AG10803 (cell line): ENCODE results near the gene GPATCH2.

Source experiments
- DNase-seq: peaks from one replicate; pipeline ENCODE4 v3.0.0; 2010; ENCODE audit warnings: low read depth
- H3K4me3 ChIP-seq: 2 replicates; pipeline ENCODE4 v1.5.1; 2011; ENCODE audit warnings: mild to moderate bottlenecking, low read length, control low read depth
- TF ChIP-seq, protein P1 (sequence below): conservative IDR thresholded peaks from 2 replicates; pipeline ENCODE4 v1.5.1; 2011; ENCODE audit warnings: mild to moderate bottlenecking, low read length, control low read depth, inconsistent platforms

The GPATCH2 gene

GRCh38 chr1:217478450-217478849 is 152.4 kb downstream of the GPATCH2 start:
- TF ChIP-seq, protein P1, sequence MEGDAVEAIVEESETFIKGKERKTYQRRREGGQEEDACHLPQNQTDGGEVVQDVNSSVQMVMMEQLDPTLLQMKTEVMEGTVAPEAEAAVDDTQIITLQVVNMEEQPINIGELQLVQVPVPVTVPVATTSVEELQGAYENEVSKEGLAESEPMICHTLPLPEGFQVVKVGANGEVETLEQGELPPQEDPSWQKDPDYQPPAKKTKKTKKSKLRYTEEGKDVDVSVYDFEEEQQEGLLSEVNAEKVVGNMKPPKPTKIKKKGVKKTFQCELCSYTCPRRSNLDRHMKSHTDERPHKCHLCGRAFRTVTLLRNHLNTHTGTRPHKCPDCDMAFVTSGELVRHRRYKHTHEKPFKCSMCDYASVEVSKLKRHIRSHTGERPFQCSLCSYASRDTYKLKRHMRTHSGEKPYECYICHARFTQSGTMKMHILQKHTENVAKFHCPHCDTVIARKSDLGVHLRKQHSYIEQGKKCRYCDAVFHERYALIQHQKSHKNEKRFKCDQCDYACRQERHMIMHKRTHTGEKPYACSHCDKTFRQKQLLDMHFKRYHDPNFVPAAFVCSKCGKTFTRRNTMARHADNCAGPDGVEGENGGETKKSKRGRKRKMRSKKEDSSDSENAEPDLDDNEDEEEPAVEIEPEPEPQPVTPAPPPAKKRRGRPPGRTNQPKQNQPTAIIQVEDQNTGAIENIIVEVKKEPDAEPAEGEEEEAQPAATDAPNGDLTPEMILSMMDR, result no peak
- DNase-seq, result no peak
- H3K4me3 ChIP-seq, result no peak overlapping the region

DNA sequence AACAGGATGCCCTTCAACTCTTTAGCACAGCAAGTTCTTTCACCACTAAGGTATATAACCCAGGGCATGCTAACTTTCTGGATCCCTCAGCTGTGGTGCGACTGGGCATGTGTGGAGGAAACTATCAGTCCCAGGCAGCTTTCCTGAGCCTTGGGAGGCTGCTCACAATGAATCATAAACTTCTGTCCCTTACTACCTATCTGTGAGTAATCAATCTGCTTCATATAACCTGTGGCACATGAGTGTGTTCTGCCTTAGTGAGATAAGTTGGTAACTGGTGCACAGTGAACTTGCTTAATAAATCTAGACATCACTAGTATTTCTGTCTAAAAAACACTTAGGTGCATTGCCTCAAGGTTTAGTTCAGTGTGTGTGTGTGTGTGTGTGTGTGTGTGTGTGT is 158.0 kb downstream of the GPATCH2 start:
- no peak overlapping the region for H3K4me3 ChIP-seq
- no peak for DNase-seq
- TF ChIP-seq, protein P1, result no peak

DNA sequence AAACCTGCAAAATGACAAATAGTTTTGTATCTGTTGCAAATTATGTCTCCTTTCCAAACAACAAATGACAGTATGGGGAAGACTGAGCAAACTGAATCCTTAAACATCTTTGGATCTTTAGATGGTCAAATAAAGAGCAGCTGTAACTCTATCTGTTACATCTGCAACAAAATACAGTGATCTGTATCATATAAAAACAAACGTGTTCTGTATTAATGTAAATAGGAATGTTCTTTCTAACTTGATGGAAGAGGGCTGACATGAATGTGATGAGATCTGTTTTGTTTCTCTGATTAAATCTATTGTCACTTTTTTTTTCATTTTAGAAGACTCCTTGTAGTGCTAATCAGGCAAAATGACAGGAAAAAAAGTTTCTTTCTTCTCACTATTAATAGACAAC is 159.5 kb downstream of the GPATCH2 start:
- TF ChIP-seq, protein P1, result no peak
- no peak for DNase-seq
- no peak overlapping the region for H3K4me3 ChIP-seq

DNA sequence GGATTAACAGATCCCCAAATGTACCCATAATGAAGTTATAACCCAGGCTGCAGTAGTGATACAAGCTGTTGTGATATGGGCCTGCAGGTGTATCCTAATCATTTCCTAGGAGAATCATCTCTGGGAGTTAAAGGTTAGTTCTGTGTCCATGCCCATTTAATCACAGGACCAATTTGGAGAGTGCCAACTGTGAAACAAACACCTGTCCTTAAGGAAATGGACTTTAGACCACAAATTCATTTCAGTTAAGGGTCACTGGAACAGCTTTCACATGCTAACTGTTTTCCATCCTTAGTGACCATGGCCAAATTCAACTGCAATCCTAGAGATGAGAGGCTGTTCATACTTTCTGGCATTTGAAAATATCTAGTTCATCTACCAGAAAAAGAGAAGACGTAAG is 160.9 kb downstream of the GPATCH2 start:
- no peak for DNase-seq
- TF ChIP-seq, protein P1, result no peak
- H3K4me3 ChIP-seq, result no peak overlapping the region

GRCh38 chr1:217465102-217465501 is 165.8 kb downstream of the GPATCH2 start:
- TF ChIP-seq, protein P1, result no peak
- H3K4me3 ChIP-seq, result no peak overlapping the region
- no peak for DNase-seq

DNA sequence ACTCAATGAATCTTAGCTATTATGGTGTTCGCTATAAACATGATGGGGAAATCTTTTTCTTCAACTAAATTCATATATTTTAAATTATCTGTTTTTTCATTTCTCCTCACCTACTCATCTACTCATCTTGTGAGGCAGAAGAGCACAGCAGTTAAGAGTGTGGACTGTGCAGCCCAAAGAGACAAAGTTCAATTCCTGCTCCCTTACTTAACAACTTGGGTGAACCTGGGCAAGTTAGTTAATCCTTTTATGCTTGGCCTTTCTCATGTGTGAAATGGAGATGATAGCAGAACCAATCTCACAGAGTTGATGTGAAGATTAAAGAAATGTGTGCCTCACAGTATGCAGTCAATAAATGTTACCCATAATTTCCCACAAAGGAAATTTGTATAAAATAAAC is 168.2 kb downstream of the GPATCH2 start:
- no peak for DNase-seq
- TF ChIP-seq, protein P1, result no peak

DNA sequence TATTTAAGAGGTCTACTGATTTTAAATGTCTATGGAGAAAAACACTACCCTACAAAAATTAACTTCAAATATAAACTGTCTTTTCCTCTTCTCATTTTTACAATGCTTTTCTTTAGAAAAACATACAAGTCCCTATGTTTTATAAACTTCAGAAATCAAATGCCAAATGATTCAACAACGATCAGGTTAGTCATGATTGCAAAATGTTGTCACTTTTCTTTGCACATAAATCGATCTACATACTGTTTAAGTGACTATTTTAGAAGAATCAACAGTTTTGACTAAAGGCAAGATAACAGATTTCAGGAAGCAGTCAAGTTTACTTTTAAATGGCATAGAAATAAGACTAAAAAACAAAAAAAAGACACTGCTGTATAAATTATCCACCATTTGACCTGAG is 168.7 kb downstream of the GPATCH2 start:
- no peak overlapping the region for H3K4me3 ChIP-seq
- no peak for DNase-seq
- TF ChIP-seq, protein P1, result no peak

More for the DNA sequence above, 168.2 kb downstream of the GPATCH2 start:
- H3K4me3 ChIP-seq, result no peak overlapping the region
